Panc1 (cell line): ENCODE measurements around the gene PBX2.

Source experiments
- POLR2AphosphoS5 ChIP-seq: IDR thresholded peaks from 2 replicates; pipeline ENCODE4 v1.6.1; 2012; ENCODE audit warnings: mild to moderate bottlenecking, low read depth, low read length, moderate library complexity
- REST ChIP-seq, 2 experiments: IDR thresholded peaks; 2 replicates each; pipeline ENCODE4 v1.6.1; 2011 to 2012; ENCODE audit warnings: low read depth in 2 of 2, control low read depth in 1 of 2, low read length in 1 of 2, mild to moderate bottlenecking in 1 of 2, moderate library complexity in 1 of 2; ENCODE audit not compliant: insufficient read depth in 1 of 2
- SIN3A ChIP-seq: IDR thresholded peaks from 2 replicates; pipeline ENCODE4 v1.6.1; 2012; ENCODE audit warnings: low read depth, mild to moderate bottlenecking, low read length, moderate library complexity, borderline replicate concordance; ENCODE audit not compliant: insufficient read depth
- TCF7L2 ChIP-seq: IDR thresholded peaks from 2 replicates; pipeline ENCODE4 v1.6.1; 2011; ENCODE audit warnings: mild to moderate bottlenecking, low read depth, low read length, inconsistent platforms
- TF ChIP-seq, protein P1 (sequence below): fragments of 450-650 bp; IDR thresholded peaks from 2 replicates; pipeline ENCODE4 v1.5.1; 2017; ENCODE audit warnings: mild to moderate bottlenecking

DNA sequence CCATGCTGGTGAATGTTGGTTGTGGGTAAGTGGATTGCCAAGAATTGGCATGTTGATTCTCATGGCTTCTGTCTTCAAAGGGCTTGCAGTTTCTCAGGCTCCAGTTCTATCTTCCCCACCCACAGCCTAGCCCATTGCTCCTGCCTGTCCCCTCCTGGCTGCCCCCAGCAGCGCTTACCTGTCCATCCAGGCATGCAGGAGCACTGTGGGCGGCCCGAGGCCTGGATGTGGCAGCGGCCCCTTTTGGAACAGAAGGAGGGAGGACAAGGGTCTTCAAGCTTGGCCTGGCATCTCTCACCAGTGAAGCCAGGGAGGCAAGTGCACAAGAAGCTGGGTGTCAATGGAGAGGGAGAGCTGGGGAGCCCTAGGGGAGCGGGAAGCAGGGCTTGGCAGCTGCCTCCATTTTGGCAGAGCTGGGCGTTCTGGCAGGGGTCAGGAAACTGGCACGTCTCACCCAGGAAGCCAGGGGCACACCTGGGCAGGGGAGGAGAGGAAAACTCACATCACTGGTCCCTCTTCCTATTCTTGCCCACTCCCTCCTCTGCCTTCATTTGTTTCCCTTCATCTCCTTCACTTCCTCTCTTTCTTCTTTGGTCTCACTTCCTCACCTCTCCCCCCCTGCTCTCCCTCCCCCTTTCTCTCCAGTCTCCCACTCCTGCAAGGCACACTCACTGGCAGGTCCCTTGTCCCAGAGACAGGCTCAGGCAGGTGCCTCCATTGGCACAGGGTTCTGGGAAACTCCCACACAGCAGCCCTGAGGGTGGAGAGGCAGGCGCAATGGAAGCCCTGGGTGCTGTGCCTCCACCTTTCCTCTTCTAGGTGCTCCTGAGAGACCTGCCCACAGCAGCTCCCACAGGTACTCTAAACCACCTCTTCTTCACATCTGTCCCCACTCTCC lies 32.6 kb upstream of the PBX2 start:
- no peak for TF ChIP-seq REST (IDR thresholded peaks at IDR 0.05; ENCODE audit: insufficient read depth in 1 of 2, low read depth in 2 of 2, low read length in 1 of 2)
- no peak for TF ChIP-seq POLR2AphosphoS5
- TF ChIP-seq, protein P1, sequence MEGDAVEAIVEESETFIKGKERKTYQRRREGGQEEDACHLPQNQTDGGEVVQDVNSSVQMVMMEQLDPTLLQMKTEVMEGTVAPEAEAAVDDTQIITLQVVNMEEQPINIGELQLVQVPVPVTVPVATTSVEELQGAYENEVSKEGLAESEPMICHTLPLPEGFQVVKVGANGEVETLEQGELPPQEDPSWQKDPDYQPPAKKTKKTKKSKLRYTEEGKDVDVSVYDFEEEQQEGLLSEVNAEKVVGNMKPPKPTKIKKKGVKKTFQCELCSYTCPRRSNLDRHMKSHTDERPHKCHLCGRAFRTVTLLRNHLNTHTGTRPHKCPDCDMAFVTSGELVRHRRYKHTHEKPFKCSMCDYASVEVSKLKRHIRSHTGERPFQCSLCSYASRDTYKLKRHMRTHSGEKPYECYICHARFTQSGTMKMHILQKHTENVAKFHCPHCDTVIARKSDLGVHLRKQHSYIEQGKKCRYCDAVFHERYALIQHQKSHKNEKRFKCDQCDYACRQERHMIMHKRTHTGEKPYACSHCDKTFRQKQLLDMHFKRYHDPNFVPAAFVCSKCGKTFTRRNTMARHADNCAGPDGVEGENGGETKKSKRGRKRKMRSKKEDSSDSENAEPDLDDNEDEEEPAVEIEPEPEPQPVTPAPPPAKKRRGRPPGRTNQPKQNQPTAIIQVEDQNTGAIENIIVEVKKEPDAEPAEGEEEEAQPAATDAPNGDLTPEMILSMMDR, result no peak
- no peak for TF ChIP-seq SIN3A
- no peak for TF ChIP-seq TCF7L2
